WTC11 (cell line): ENCODE measurements around the gene VSIG10L2. TPM values are rescaled to one million over a fixed set of nuclear protein-coding genes. Genes with fewer than 3 reads are reported as not detected.

Source experiments
- ATAC-seq: fragments of 200-7000 bp; cut with Tn5 transposase; 2 replicates; pipeline ENCODE4 v1.10.0; 2021; ENCODE audit warnings: mild to moderate bottlenecking, moderate library complexity
- CTCF ChIA-PET: fragments of 300-600 bp; sonication (Branson Sonifier 250); formaldehyde crosslinking; loops from one replicate; lab custom pipeline; 2021; ENCODE audit warnings: antibody characterized with exemption; lab: Charles Lee
- POLR2A ChIA-PET: fragments of 350-600 bp; sonication (Branson Sonifier 250); formaldehyde crosslinking; loops from one replicate; lab custom pipeline; 2021; ENCODE audit warnings: antibody characterized with exemption; lab: Charles Lee
- DNase-seq: peaks from one replicate; pipeline ENCODE4 v3.0.0; 2021; ENCODE audit warnings: low spot score
- H3K27ac Mint-ChIP-seq: 2 replicates; pipeline ENCODE4 v1.8.0; 2021; ENCODE audit warnings: mixed read lengths
- H3K27me3 Mint-ChIP-seq: 2 replicates; pipeline ENCODE4 v1.8.0; 2021; ENCODE audit warnings: low read depth, mild to moderate bottlenecking, moderate library complexity, mixed read lengths
- H3K36me3 Mint-ChIP-seq: 2 replicates; pipeline ENCODE4 v1.8.0; 2021; ENCODE audit warnings: mixed read lengths
- H3K4me1 Mint-ChIP-seq: 2 replicates; pipeline ENCODE4 v1.8.0; 2022; ENCODE audit warnings: mixed read lengths
- H3K4me3 Mint-ChIP-seq: 2 replicates; pipeline ENCODE4 v1.8.0; 2021; ENCODE audit warnings: mild to moderate bottlenecking, moderate library complexity, mixed read lengths
- H3K9me3 Mint-ChIP-seq: 2 replicates; pipeline ENCODE4 v1.8.0; 2021; ENCODE audit warnings: mixed read lengths
- ATF1 ChIP-seq: sonication (generic); formaldehyde crosslinking; IDR thresholded peaks from 2 replicates; pipeline ENCODE4 v1.8.1; 2023; ENCODE audit warnings: mild to moderate bottlenecking, moderate library complexity, missing genetic modification reagents
- ESRRA ChIP-seq: sonication (generic); formaldehyde crosslinking; IDR thresholded peaks from 2 replicates; pipeline ENCODE4 v1.8.1; 2022; ENCODE audit warnings: mild to moderate bottlenecking, missing genetic modification reagents, borderline replicate concordance
- FOXP1 ChIP-seq: sonication (generic); formaldehyde crosslinking; IDR thresholded peaks from 2 replicates; pipeline ENCODE4 v1.8.0; 2022; ENCODE audit warnings: missing genetic modification reagents, mild to moderate bottlenecking, moderate library complexity, borderline replicate concordance
- MYBL2 ChIP-seq: sonication (generic); formaldehyde crosslinking; IDR thresholded peaks from 2 replicates; pipeline ENCODE4 v1.8.1; 2023; ENCODE audit warnings: mild to moderate bottlenecking, moderate library complexity, missing genetic modification reagents
- NFYB ChIP-seq: sonication (generic); formaldehyde crosslinking; conservative IDR thresholded peaks from 2 replicates; pipeline ENCODE4 v1.8.0; 2022; ENCODE audit warnings: low read depth, missing genetic modification reagents
- NR3C1 ChIP-seq: sonication (generic); formaldehyde crosslinking; conservative IDR thresholded peaks from 2 replicates; pipeline ENCODE4 v1.8.1; 2023; ENCODE audit warnings: low read depth, mild to moderate bottlenecking, missing genetic modification reagents
- SP1 ChIP-seq: sonication (generic); formaldehyde crosslinking; conservative IDR thresholded peaks from 2 replicates; pipeline ENCODE4 v1.8.1; 2022; ENCODE audit warnings: missing genetic modification reagents
- ZNF396 ChIP-seq: fragments of 250-450 bp; sonication (Bioruptor Pico); IDR thresholded peaks from 2 replicates; pipeline ENCODE4 v1.8.0; 2021; ENCODE audit warnings: mild to moderate bottlenecking, moderate library complexity, borderline replicate concordance
- ZNF416 ChIP-seq: fragments of 250-450 bp; sonication (Bioruptor Pico); IDR thresholded peaks from 2 replicates; pipeline ENCODE4 v1.9.0; 2021; ENCODE audit warnings: mild to moderate bottlenecking, inconsistent platforms
- total RNA-seq: library from RNA; stranded (reverse); gene quantifications from 3 replicates; pipeline ENCODE4 v1.2.3, GENCODE V29; 2021
- TF ChIP-seq, protein P1 (sequence below): sonication (generic); formaldehyde crosslinking; IDR thresholded peaks from 2 replicates; pipeline ENCODE4 v1.8.0; 2022; ENCODE audit warnings: mild to moderate bottlenecking, missing genetic modification reagents
- TF ChIP-seq, protein P2 (sequence below): sonication (generic); formaldehyde crosslinking; IDR thresholded peaks from 2 replicates; pipeline ENCODE4 v1.8.0; 2023; ENCODE audit warnings: mild to moderate bottlenecking, missing genetic modification reagents
- TF ChIP-seq, protein P3 (sequence below): sonication (generic); formaldehyde crosslinking; IDR thresholded peaks from 2 replicates; pipeline ENCODE4 v1.8.0; 2022; ENCODE audit warnings: mild to moderate bottlenecking, missing genetic modification reagents
- TF ChIP-seq, protein P4 (sequence below): sonication (generic); formaldehyde crosslinking; IDR thresholded peaks from 2 replicates; pipeline ENCODE4 v1.8.0; 2022; ENCODE audit warnings: mild to moderate bottlenecking, missing genetic modification reagents
- TF ChIP-seq, protein P5 (sequence below): fragments of 250-450 bp; sonication (Bioruptor Pico); IDR thresholded peaks from 2 replicates; pipeline ENCODE4 v1.9.0; 2021; ENCODE audit warnings: moderate library complexity, mild to moderate bottlenecking, inconsistent platforms, borderline replicate concordance
- TF ChIP-seq, protein P6 (sequence below): fragments of 200-600 bp; IDR thresholded peaks from 2 replicates; pipeline ENCODE4 v1.8.0; 2022; ENCODE audit warnings: antibody characterized with exemption
- TF ChIP-seq, protein P7 (sequence below): sonication (generic); formaldehyde crosslinking; IDR thresholded peaks from 2 replicates; pipeline ENCODE4 v1.8.1; 2023; ENCODE audit warnings: mild to moderate bottlenecking, missing genetic modification reagents, moderate library complexity
- TF ChIP-seq, protein P8 (sequence below): sonication (generic); formaldehyde crosslinking; IDR thresholded peaks from 2 replicates; pipeline ENCODE4 v1.8.0; 2023; ENCODE audit warnings: missing genetic modification reagents, mild to moderate bottlenecking, borderline replicate concordance

Gene VSIG10L2
- total RNA-seq, 1 experiment from 2014 or later: not detected

DNA sequence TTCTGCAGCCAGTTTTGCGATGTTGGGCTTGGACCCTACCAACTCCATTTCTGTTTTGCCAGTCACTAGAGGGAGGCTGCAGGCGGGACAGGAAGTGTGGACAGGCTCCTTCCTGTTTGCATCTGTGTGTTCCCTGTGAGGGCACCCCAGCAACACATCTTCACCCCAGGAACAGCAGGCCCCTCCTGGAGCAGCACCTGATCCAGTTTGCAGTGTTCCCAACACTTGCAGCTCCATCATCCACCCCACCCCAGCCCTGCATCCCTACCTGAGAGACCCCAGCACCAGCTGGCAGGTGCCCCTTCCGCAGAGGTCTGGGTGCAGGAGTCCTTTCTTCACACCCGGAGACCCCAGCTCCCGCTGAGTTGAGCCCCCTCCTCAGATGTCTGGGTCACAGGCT lies 7.4 kb upstream of the VSIG10L2 start:
- H3K9me3 Mint-ChIP-seq: no peaks in the 10 kb centered on the region
- DNase-seq: no peak
- ChIA-PET POLR2A (interaction anchor here (0.5 kb wide), 1 partner anchor 491 kb away, joined by 3 read pairs; no protein-coding TSS in a partner anchor), CTCF (interaction anchor here (1.0 to 1.4 kb wide), 2 partner anchors 18 to 123 kb away, joined by 3 to 4 read pairs; no protein-coding TSS in a partner anchor)
- no peak for TF ChIP-seq ESRRA (CRISPR knock-in tag)
- TF ChIP-seq MYBL2 (CRISPR knock-in tag): no peak
- no peak for TF ChIP-seq ZNF396
- TF ChIP-seq, protein P1, sequence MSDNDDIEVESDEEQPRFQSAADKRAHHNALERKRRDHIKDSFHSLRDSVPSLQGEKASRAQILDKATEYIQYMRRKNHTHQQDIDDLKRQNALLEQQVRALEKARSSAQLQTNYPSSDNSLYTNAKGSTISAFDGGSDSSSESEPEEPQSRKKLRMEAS (CRISPR knock-in tag): no peak
- TF ChIP-seq, protein P2, sequence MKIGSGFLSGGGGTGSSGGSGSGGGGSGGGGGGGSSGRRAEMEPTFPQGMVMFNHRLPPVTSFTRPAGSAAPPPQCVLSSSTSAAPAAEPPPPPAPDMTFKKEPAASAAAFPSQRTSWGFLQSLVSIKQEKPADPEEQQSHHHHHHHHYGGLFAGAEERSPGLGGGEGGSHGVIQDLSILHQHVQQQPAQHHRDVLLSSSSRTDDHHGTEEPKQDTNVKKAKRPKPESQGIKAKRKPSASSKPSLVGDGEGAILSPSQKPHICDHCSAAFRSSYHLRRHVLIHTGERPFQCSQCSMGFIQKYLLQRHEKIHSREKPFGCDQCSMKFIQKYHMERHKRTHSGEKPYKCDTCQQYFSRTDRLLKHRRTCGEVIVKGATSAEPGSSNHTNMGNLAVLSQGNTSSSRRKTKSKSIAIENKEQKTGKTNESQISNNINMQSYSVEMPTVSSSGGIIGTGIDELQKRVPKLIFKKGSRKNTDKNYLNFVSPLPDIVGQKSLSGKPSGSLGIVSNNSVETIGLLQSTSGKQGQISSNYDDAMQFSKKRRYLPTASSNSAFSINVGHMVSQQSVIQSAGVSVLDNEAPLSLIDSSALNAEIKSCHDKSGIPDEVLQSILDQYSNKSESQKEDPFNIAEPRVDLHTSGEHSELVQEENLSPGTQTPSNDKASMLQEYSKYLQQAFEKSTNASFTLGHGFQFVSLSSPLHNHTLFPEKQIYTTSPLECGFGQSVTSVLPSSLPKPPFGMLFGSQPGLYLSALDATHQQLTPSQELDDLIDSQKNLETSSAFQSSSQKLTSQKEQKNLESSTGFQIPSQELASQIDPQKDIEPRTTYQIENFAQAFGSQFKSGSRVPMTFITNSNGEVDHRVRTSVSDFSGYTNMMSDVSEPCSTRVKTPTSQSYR (CRISPR knock-in tag): no peak
- TF ChIP-seq, protein P3, sequence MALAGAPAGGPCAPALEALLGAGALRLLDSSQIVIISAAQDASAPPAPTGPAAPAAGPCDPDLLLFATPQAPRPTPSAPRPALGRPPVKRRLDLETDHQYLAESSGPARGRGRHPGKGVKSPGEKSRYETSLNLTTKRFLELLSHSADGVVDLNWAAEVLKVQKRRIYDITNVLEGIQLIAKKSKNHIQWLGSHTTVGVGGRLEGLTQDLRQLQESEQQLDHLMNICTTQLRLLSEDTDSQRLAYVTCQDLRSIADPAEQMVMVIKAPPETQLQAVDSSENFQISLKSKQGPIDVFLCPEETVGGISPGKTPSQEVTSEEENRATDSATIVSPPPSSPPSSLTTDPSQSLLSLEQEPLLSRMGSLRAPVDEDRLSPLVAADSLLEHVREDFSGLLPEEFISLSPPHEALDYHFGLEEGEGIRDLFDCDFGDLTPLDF (CRISPR knock-in tag): no peak
- no peak for TF ChIP-seq NR3C1
- TF ChIP-seq ZNF416 (CRISPR knock-in tag): no peak
- no peaks in the 10 kb centered on the region for H3K36me3 Mint-ChIP-seq
- H3K27me3 Mint-ChIP-seq: no peaks in the 10 kb centered on the region
- ATAC-seq: no peak
- H3K27ac Mint-ChIP-seq: no peak overlapping the region
- H3K4me1 Mint-ChIP-seq: peaks cover 28% of the 10 kb centered on the region
- no peak overlapping the region for H3K4me3 Mint-ChIP-seq

DNA sequence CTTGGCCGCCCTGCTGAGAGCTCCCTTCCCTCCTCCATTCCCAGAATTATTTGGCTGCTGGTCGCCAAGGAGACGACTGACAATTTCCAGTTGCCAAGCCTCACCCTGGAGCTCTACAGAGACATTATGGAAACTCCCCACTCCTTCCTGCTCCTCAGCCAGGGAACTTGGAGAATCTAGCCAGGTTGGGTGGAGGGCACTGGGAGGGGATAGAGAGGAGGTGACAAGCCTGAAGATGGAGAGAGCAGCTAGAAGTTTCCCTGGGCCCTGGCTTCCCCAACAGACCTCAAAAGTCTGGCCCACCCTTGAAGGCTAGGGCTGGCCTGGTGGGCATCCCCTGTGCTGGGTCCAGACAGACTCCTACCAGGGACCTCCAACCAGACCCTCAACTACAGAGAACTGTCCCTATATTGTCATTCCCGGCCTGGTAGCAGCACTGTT lies 6.7 kb upstream of the VSIG10L2 start:
- H3K27me3 Mint-ChIP-seq: no peaks in the 10 kb centered on the region
- no peak; the same call in 1 of the 2 replicates for ATAC-seq
- peak overlapping the region; percentile 20; the same call in 1 of the 2 replicates for H3K27ac Mint-ChIP-seq
- TF ChIP-seq, protein P4, sequence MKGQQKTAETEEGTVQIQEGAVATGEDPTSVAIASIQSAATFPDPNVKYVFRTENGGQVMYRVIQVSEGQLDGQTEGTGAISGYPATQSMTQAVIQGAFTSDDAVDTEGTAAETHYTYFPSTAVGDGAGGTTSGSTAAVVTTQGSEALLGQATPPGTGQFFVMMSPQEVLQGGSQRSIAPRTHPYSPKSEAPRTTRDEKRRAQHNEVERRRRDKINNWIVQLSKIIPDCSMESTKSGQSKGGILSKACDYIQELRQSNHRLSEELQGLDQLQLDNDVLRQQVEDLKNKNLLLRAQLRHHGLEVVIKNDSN: no peak
- TF ChIP-seq, protein P5, sequence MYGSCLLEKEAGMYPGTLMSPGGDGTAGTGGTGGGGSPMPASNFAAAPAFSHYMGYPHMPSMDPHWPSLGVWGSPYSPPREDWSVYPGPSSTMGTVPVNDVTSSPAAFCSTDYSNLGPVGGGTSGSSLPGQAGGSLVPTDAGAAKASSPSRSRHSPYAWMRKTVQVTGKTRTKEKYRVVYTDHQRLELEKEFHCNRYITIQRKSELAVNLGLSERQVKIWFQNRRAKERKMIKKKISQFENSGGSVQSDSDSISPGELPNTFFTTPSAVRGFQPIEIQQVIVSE (CRISPR knock-in tag): no peak
- TF ChIP-seq NFYB (no peak), ATF1 (no peak), SP1 (CRISPR knock-in tag) (no peak), FOXP1 (CRISPR knock-in tag) (no peak), ZNF416 (CRISPR knock-in tag) (no peak), ZNF396 (no peak)
- TF ChIP-seq, protein P6, sequence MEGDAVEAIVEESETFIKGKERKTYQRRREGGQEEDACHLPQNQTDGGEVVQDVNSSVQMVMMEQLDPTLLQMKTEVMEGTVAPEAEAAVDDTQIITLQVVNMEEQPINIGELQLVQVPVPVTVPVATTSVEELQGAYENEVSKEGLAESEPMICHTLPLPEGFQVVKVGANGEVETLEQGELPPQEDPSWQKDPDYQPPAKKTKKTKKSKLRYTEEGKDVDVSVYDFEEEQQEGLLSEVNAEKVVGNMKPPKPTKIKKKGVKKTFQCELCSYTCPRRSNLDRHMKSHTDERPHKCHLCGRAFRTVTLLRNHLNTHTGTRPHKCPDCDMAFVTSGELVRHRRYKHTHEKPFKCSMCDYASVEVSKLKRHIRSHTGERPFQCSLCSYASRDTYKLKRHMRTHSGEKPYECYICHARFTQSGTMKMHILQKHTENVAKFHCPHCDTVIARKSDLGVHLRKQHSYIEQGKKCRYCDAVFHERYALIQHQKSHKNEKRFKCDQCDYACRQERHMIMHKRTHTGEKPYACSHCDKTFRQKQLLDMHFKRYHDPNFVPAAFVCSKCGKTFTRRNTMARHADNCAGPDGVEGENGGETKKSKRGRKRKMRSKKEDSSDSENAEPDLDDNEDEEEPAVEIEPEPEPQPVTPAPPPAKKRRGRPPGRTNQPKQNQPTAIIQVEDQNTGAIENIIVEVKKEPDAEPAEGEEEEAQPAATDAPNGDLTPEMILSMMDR: no peak
- TF ChIP-seq, protein P7, sequence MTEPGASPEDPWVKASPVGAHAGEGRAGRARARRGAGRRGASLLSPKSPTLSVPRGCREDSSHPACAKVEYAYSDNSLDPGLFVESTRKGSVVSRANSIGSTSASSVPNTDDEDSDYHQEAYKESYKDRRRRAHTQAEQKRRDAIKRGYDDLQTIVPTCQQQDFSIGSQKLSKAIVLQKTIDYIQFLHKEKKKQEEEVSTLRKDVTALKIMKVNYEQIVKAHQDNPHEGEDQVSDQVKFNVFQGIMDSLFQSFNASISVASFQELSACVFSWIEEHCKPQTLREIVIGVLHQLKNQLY: no peak
- TF ChIP-seq, protein P8, sequence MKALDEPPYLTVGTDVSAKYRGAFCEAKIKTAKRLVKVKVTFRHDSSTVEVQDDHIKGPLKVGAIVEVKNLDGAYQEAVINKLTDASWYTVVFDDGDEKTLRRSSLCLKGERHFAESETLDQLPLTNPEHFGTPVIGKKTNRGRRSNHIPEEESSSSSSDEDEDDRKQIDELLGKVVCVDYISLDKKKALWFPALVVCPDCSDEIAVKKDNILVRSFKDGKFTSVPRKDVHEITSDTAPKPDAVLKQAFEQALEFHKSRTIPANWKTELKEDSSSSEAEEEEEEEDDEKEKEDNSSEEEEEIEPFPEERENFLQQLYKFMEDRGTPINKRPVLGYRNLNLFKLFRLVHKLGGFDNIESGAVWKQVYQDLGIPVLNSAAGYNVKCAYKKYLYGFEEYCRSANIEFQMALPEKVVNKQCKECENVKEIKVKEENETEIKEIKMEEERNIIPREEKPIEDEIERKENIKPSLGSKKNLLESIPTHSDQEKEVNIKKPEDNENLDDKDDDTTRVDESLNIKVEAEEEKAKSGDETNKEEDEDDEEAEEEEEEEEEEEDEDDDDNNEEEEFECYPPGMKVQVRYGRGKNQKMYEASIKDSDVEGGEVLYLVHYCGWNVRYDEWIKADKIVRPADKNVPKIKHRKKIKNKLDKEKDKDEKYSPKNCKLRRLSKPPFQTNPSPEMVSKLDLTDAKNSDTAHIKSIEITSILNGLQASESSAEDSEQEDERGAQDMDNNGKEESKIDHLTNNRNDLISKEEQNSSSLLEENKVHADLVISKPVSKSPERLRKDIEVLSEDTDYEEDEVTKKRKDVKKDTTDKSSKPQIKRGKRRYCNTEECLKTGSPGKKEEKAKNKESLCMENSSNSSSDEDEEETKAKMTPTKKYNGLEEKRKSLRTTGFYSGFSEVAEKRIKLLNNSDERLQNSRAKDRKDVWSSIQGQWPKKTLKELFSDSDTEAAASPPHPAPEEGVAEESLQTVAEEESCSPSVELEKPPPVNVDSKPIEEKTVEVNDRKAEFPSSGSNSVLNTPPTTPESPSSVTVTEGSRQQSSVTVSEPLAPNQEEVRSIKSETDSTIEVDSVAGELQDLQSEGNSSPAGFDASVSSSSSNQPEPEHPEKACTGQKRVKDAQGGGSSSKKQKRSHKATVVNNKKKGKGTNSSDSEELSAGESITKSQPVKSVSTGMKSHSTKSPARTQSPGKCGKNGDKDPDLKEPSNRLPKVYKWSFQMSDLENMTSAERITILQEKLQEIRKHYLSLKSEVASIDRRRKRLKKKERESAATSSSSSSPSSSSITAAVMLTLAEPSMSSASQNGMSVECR (CRISPR knock-in tag): no peak

More for the DNA sequence above, 6.7 kb upstream of the VSIG10L2 start:
- DNase-seq: no peak
- peaks cover 21% of the 10 kb centered on the region for H3K4me1 Mint-ChIP-seq
- ChIA-PET POLR2A (interaction anchor here (0.5 kb wide), 1 partner anchor 492 kb away, joined by 3 read pairs; no protein-coding TSS in a partner anchor), CTCF (interaction anchor here (1.0 to 1.4 kb wide), 2 partner anchors 17 to 123 kb away, joined by 3 to 4 read pairs; no protein-coding TSS in a partner anchor)
- H3K9me3 Mint-ChIP-seq: no peaks in the 10 kb centered on the region
- no peaks in the 10 kb centered on the region for H3K36me3 Mint-ChIP-seq
- no peak overlapping the region for H3K4me3 Mint-ChIP-seq
